Muscle layer of colon (tissue), 2 donors: ENCODE data around the gene MSL2.

Experiments
- H3K27ac ChIP-seq: one replicate; pipeline ENCODE4 v1.7.0; 2013; ENCODE audit warnings: low read depth, mild to moderate bottlenecking, low read length, moderate library complexity
- H3K27me3 ChIP-seq, 2 donors: one replicate each; pipeline ENCODE4 v1.7.0; 2013; ENCODE audit warnings: low read length in 2 of 2, mild to moderate bottlenecking in 2 of 2; ENCODE audit not compliant: insufficient read depth in 2 of 2, control insufficient read depth in 1 of 2
- H3K36me3 ChIP-seq: one replicate; pipeline ENCODE4 v1.7.0; 2013; ENCODE audit warnings: mild to moderate bottlenecking, low read length; ENCODE audit not compliant: insufficient read depth
- H3K4me1 ChIP-seq: one replicate; pipeline ENCODE4 v1.7.0; 2013; ENCODE audit warnings: mild to moderate bottlenecking, low read length; ENCODE audit not compliant: insufficient read depth
- H3K4me3 ChIP-seq, 2 donors: one replicate each; pipeline ENCODE4 v1.7.0; 2013; ENCODE audit warnings: low read length in 2 of 2, low read depth in 1 of 2, mild to moderate bottlenecking in 1 of 2, moderate library complexity in 1 of 2
- H3K9ac ChIP-seq: one replicate; pipeline ENCODE4 v1.7.0; 2013; ENCODE audit warnings: low read length
- H3K9me3 ChIP-seq: one replicate; pipeline ENCODE4 v1.7.0; 2013; ENCODE audit warnings: mild to moderate bottlenecking, low read length
- donor health status: abdominal sarcoma.
- donor health status: Adenocarcinoma of cecum.

Gene MSL2

DNA sequence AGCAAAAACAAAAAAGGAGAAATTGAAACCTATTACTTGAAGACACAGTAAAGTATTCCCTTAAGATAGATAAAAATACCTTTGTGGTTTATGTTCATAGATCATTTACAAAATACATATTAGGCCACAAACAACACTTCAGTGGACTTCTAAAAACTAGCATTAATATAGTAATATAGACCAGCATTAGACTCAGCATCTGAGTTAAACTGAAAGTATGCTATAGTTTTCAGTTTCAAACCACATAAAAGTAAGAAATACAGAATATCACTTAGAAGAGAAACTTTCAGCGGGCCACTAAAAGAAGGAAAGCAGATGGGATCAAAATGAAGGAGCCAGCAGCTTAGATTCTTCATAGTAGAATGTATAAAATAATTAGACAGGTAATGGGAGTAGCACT, 86.6 kb downstream of the MSL2 start:
- no peaks in the 10 kb centered on the region for H3K9me3 ChIP-seq
- H3K4me1 ChIP-seq: no peaks in the 10 kb centered on the region
- H3K4me3 ChIP-seq: no peak overlapping the region
- no peak overlapping the region for H3K27ac ChIP-seq
- no peak overlapping the region for H3K9ac ChIP-seq
- H3K36me3 ChIP-seq: peaks cover 18% of the 10 kb centered on the region
- H3K27me3 ChIP-seq: no peaks in the 10 kb centered on the region

DNA sequence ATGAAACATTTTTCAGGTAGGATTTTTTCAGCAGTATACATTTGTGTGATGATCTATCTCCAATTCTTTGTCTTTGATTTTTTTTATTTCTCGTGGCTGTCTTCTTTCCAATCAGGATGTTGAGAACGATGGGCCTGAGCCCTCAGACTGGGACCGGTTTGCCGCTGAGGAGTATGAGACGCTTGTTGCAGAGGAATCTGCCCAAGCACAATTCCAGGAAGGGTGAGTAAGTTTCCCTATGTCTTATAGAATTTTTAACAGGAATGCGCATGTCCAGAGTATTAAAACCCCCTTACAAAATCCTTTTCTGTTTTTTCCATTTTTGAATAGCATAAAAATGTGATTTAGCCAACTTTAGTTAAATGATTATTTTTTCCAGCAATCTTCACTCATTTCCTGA, 90.0 kb downstream of the MSL2 start:
- H3K4me3 ChIP-seq: no peak overlapping the region
- H3K27ac ChIP-seq: no peak overlapping the region
- no peaks in the 10 kb centered on the region for H3K4me1 ChIP-seq
- no peak overlapping the region for H3K9ac ChIP-seq
- H3K27me3 ChIP-seq: no peaks in the 10 kb centered on the region
- peaks cover 33% of the 10 kb centered on the region for H3K36me3 ChIP-seq
- H3K9me3 ChIP-seq: no peaks in the 10 kb centered on the region

GRCh38 chr3:136105044-136105443, 91.1 kb downstream of the MSL2 start:
- Histone ChIP-seq H3K4me3 (no peak overlapping the region), H3K4me1 (no peaks in the 10 kb centered on the region), H3K27ac (no peak overlapping the region), H3K36me3 (peaks cover 31% of the 10 kb centered on the region), H3K9me3 (no peaks in the 10 kb centered on the region), H3K9ac (no peak overlapping the region), H3K27me3 (no peaks in the 10 kb centered on the region)
